Right atrium auricular region (tissue), 2 donors: Measurements from ENCODE around the gene CEP44. TPM values are rescaled to one million over a fixed set of nuclear protein-coding genes. Genes with fewer than 3 reads are reported as not detected.

Source experiments
- DNase-seq: peaks from one replicate; pipeline ENCODE4 v3.0.0-alpha.2; 2019; ENCODE audit warnings: low spot score
- H3K27ac ChIP-seq, 2 donors: fragments of 200-600 bp; sonication (generic); 1 replicate in 1 of 2; 2 replicates in 1 of 2; pipeline ENCODE4 v1.5.1; 2016 to 2019
- H3K27me3 ChIP-seq, 2 donors: fragments of 200-600 bp; sonication (generic); one replicate each; pipeline versions ENCODE4 v1.5.1 to v1.6.0; 2017 to 2019
- H3K36me3 ChIP-seq: fragments of 200-600 bp; sonication (generic); one replicate; pipeline ENCODE4 v1.5.1; 2016
- H3K4me1 ChIP-seq, 2 donors: fragments of 200-600 bp; sonication (generic); one replicate each; pipeline versions ENCODE4 v1.5.1 to v1.6.0; 2017 to 2019
- H3K4me3 ChIP-seq, 2 donors: fragments of 200-600 bp; sonication (generic); 1 replicate in 1 of 2; 2 replicates in 1 of 2; pipeline ENCODE4 v1.5.1; 2017 to 2019; ENCODE audit warnings: mild to moderate bottlenecking in 1 of 2, moderate library complexity in 1 of 2
- H3K9me3 ChIP-seq, 2 donors: fragments of 200-600 bp; sonication (generic); one replicate each; pipeline ENCODE4 v1.5.1; 2019
- total RNA-seq, 2 donors: library from RNA; depleted of rRNA; stranded (reverse); fragments of >200 nt; gene quantifications; one replicate each; pipeline ENCODE4 v1.1.0, GENCODE V29; 2016
- TF ChIP-seq, protein P1 (sequence below), 2 donors: fragments of 200-600 bp; sonication (generic); IDR thresholded peaks; one replicate each; pipeline ENCODE4 v1.5.1; 2019; ENCODE audit warnings: antibody characterized with exemption in 2 of 2

CEP44 gene
- total RNA-seq, 2 donors from 2014 or later: 11.4 to 11.6 TPM

GRCh38 chr4:174324725-174325124 lies 41.0 kb downstream of the CEP44 start:
- H3K36me3 ChIP-seq: no peaks in the 10 kb centered on the region
- no peak for DNase-seq
- H3K27me3 ChIP-seq: no peaks in the 10 kb centered on the region
- H3K4me3 ChIP-seq: no peak overlapping the region
- no peaks in the 10 kb centered on the region for H3K4me1 ChIP-seq
- no peaks in the 10 kb centered on the region for H3K9me3 ChIP-seq
- no peak overlapping the region for H3K27ac ChIP-seq
- TF ChIP-seq, protein P1, sequence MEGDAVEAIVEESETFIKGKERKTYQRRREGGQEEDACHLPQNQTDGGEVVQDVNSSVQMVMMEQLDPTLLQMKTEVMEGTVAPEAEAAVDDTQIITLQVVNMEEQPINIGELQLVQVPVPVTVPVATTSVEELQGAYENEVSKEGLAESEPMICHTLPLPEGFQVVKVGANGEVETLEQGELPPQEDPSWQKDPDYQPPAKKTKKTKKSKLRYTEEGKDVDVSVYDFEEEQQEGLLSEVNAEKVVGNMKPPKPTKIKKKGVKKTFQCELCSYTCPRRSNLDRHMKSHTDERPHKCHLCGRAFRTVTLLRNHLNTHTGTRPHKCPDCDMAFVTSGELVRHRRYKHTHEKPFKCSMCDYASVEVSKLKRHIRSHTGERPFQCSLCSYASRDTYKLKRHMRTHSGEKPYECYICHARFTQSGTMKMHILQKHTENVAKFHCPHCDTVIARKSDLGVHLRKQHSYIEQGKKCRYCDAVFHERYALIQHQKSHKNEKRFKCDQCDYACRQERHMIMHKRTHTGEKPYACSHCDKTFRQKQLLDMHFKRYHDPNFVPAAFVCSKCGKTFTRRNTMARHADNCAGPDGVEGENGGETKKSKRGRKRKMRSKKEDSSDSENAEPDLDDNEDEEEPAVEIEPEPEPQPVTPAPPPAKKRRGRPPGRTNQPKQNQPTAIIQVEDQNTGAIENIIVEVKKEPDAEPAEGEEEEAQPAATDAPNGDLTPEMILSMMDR (IDR thresholded peaks at IDR 0.05): no peak

DNA sequence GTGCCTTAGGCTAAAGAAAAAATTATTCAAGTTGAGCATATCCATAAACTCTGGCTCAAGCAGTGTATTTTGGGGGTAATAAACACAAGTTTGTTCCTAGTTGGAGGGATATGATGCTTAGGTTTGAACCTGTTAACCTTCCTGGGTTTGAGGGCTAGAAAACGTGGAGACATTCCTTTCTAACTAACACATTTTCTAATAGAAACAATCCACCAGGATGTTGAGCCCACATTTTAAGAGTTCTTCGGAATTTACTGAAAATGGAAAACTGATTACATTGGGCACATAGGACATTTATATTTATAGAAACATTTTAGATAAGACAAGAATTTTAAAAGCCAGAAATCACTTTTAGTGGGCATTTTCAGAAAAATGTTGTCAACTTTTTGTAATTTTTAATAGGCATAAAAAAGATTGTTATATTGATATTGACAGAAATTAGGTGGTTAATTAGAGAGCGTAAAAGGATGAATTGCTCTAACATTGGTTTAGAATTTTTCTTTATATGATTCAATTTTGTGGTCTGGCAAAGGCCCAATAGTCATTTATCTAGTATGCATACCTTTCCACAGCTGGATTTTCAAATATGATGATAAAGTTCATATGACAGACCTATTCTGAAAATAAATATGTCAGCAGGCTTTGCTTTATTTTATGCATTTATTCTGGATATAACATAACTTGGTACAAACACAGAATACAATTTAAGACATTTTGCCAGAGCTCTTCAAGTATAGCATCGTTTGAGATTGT lies 49.2 kb downstream of the CEP44 start:
- no peaks in the 10 kb centered on the region for H3K4me1 ChIP-seq
- H3K4me3 ChIP-seq: no peak overlapping the region
- no peaks in the 10 kb centered on the region for H3K36me3 ChIP-seq
- TF ChIP-seq, protein P1 (IDR thresholded peaks at IDR 0.05): no peak
- no peaks in the 10 kb centered on the region for H3K9me3 ChIP-seq
- DNase-seq: no peak
- H3K27ac ChIP-seq: no peak overlapping the region
- no peaks in the 10 kb centered on the region for H3K27me3 ChIP-seq

DNA sequence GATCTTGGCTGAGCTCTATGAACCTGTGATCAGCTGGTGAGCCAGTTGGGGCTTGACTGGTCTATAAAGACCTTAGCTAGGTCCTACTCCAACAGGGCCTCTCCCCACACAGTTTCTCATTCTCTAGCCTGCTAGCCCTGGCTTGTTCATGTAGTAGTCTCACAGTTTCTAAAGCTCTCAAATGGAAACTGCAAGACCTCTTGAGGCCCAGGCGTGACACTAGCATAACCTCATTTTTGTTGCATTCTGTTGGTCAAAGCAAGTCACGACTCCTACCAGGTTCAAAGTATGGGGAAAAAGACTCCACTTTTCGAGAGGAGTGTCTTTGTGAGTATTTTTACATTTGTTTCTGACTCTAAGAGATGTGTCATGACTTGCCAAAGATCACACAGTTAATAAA lies 50.9 kb downstream of the CEP44 start:
- H3K9me3 ChIP-seq: no peaks in the 10 kb centered on the region
- no peak for DNase-seq
- no peak overlapping the region for H3K27ac ChIP-seq
- TF ChIP-seq, protein P1 (IDR thresholded peaks at IDR 0.05): no peak
- no peaks in the 10 kb centered on the region for H3K4me1 ChIP-seq
- H3K4me3 ChIP-seq: no peak overlapping the region
- H3K27me3 ChIP-seq: no peaks in the 10 kb centered on the region
- no peaks in the 10 kb centered on the region for H3K36me3 ChIP-seq

DNA sequence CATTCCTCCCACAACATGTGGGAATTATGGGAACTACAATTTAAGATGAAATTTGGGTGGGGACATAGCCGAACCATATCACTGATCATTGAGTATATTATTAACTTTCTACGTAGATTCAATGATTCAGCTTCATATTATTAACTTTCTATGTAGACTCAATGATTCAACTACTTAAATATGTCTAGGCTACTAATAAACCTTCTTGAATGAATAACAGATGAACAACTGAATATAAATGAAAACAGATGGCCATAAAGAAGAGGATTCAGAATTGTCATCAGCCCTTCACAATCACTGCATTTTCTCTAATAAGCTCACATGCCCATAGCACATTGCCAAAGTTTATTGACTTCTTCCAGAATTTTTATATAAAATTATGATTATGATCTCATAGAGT lies 57.0 kb downstream of the CEP44 start:
- TF ChIP-seq, protein P1 (IDR thresholded peaks at IDR 0.05): no peak
- no peaks in the 10 kb centered on the region for H3K9me3 ChIP-seq
- H3K4me1 ChIP-seq: no peaks in the 10 kb centered on the region
- H3K27ac ChIP-seq: no peak overlapping the region
- no peak overlapping the region for H3K4me3 ChIP-seq
- H3K36me3 ChIP-seq: no peaks in the 10 kb centered on the region
- H3K27me3 ChIP-seq: no peaks in the 10 kb centered on the region
- DNase-seq: no peak

DNA sequence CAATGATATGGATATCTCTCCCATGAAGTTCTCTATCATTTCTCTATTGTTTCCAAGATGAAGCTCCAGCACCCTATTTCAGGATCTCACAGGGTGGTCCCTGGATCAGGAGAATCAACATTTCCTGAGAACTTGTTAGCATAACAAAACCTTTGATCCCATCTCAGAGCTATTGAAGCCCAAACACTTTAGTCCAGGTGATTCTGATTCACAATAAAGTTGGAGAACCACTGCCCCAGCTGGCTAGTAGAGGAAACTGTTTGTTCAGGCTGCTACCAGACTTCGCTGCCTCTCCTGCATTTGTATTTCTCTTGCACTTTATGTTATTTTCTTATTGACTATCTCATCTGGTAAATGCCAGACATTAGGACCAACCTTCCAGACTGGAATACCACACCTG lies 65.4 kb downstream of the CEP44 start:
- no peak overlapping the region for H3K4me3 ChIP-seq
- DNase-seq: no peak
- no peaks in the 10 kb centered on the region for H3K4me1 ChIP-seq
- no peaks in the 10 kb centered on the region for H3K27me3 ChIP-seq
- TF ChIP-seq, protein P1 (IDR thresholded peaks at IDR 0.05): no peak
- peaks cover 5% of the 10 kb centered on the region for H3K36me3 ChIP-seq
- H3K27ac ChIP-seq: no peak overlapping the region
- peaks cover 0 to 6% of the 10 kb centered on the region in 2 donors for H3K9me3 ChIP-seq
